NCI-H82 (cell line): Measurements from ENCODE around the gene PLCL1.

ENCODE experiments used
- DNase-seq: peaks from one replicate; lab custom pipeline; 2025; lab: John Stamatoyannopoulos, UW

Gene PLCL1

GRCh38 chr2:198116756-198117155, 312.4 kb downstream of the PLCL1 start:
- no peak for DNase-seq

- no peak for DNase-seq
These were observed 313.1 kb downstream of the PLCL1 start for GRCh38 chr2:198117406-198118041.

- DNase-seq, result peak; percentile 44
These were observed 323.2 kb downstream of the PLCL1 start for GRCh38 chr2:198127627-198128026.

- no peak for DNase-seq
These were observed 325.2 kb downstream of the PLCL1 start for GRCh38 chr2:198129609-198130008.

GRCh38 chr2:198134293-198134955, 330.0 kb downstream of the PLCL1 start:
- DNase-seq, result no peak

GRCh38 chr2:198135481-198135934, 331.1 kb downstream of the PLCL1 start:
- peak; percentile 58 for DNase-seq

GRCh38 chr2:198136142-198136541, 331.7 kb downstream of the PLCL1 start:
- DNase-seq, result no peak

- no peak for DNase-seq
These were observed 333.3 kb downstream of the PLCL1 start for GRCh38 chr2:198137733-198138132.

GRCh38 chr2:198141726-198142125, 337.3 kb downstream of the PLCL1 start:
- no peak for DNase-seq

- no peak for DNase-seq
These were observed 338.8 kb downstream of the PLCL1 start for GRCh38 chr2:198143156-198143555.

GRCh38 chr2:198143793-198144192, 339.4 kb downstream of the PLCL1 start:
- no peak for DNase-seq

GRCh38 chr2:198144660-198145059, 340.3 kb downstream of the PLCL1 start:
- no peak for DNase-seq

- DNase-seq, result no peak
These were observed 342.1 kb downstream of the PLCL1 start for GRCh38 chr2:198146346-198146940.

- no peak for DNase-seq
These were observed 352.9 kb downstream of the PLCL1 start for GRCh38 chr2:198157314-198157713.

GRCh38 chr2:198161151-198161550, 356.8 kb downstream of the PLCL1 start:
- DNase-seq, result no peak

- no peak for DNase-seq
These were observed 357.9 kb downstream of the PLCL1 start for GRCh38 chr2:198162276-198162675.

GRCh38 chr2:198164843-198165242, 360.4 kb downstream of the PLCL1 start:
- DNase-seq, result no peak

- DNase-seq, result no peak
These were observed 360.9 kb downstream of the PLCL1 start for GRCh38 chr2:198165289-198165688.

- no peak for DNase-seq
These were observed 363.0 kb downstream of the PLCL1 start for GRCh38 chr2:198167346-198167745.

- no peak for DNase-seq
These were observed 364.3 kb downstream of the PLCL1 start for GRCh38 chr2:198168651-198169050.

- DNase-seq, result no peak
These were observed 368.8 kb downstream of the PLCL1 start for GRCh38 chr2:198173242-198173641.

GRCh38 chr2:198173864-198174263, 369.5 kb downstream of the PLCL1 start:
- no peak for DNase-seq

GRCh38 chr2:198175271-198175670, 370.9 kb downstream of the PLCL1 start:
- DNase-seq, result no peak
